Activated CD4-positive, alpha-beta T cell treated with anti-CD3 and anti-CD28 coated beads, Interleukin-2, amount 50 U/mL, for 1 hour (primary cell): ENCODE data around the gene R3HDM2.
"Not testable (repeated sequence)": the region's sequence is repeated elsewhere in the genome, so short reads cannot be mapped to it uniquely, and the experiment has no call there.

Source experiments
- DNase-seq: peaks from one replicate; pipeline ENCODE4 v3.0.0-alpha.2; 2020

R3HDM2 gene

DNA sequence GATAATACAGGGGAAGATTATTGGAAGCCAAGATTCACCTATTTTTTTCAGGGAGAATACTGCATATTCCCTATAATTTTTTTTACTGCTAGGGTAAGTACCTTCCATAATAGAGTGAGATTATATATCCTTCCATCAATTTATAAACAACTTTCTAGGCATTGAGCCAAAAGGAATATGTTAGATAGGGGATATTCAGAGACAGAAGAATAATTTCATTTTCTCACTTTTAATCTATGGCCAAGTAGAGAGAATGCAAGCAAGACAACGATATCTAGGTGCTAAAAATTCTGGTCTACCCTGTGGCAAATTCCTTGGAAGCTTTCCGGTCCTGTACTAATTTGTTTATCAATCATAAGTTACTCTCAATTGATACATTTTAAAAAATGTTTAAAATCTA, 110.2 kb downstream of the R3HDM2 start:
- DNase-seq, result no peak

DNA sequence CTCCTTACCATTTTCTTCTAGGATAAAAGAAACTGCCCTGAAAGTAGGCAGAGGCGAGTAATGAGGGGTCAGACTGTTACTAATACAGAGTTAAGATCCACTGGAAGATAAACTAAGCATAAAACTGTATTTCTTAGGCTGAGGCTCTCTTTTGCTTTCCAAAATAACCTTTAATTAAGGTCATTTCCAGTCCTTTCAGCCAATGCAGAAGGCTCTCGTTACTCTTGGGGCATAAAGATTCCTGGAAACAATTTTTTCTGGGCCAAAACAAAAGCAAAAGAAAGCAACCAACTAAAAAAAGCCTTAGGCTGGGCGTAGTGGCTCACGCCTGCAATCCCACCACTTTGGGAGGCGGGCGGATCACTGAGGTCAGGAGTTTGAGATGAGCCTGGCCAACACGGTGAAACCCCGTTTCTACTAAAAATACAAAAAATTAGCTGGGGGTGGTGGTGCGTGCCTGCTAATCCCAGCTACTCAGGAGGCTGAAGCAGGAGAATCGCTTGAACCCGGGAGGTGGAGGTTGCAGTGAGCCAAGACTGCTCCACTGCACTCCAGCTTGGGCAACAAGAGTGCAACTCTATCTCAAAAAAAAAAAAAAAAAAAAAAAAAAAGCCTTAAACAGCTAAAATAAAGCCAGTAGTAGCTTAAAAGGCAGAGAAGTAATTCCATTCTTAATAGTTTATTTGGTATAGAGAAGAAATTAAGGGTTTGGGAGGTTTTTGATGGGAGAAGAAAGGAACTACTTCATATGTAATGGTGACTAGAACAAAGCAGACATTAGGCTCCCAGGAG, 111.0 kb downstream of the R3HDM2 start:
- no peak for DNase-seq

DNA sequence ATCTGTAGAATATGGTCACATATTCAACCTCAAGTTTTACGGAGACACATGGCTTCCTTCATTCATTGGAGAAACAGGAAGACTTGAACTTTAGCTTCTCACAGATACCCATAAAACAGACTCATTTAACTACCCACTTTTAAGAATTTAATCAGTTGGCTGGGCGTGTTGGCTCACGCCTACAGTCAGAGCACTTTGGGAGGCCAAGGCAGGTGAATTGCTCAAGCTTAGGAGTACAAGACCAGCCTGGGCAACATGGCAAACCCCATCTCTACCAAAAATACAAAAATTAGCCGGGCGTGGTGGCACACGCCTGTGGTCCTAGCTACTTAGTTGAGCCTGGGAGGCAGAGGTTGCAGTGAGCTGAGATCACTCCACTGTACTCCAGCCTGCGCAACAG, 115.2 kb downstream of the R3HDM2 start:
- DNase-seq, result no peak

DNA sequence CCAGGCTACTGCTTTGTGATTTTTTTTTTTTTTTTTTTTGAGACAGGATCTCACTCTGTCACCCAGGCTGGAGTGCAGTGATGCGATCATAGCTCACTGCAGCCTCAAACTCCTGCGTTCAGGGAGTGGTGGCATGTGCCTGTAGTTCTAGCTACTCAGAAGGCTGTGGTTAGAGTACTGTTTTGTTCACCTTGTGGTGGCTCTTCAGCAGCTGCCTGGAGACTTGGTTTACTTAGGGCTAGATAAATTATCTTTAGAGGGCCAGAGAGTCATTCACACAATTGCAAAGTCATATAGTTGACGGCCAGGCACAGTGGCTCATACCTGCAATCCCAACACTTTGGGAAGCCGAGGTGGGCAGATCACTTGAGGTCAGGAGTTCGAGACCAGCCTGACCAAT, 118.6 kb downstream of the R3HDM2 start:
- DNase-seq, result not testable (repeated sequence)

DNA sequence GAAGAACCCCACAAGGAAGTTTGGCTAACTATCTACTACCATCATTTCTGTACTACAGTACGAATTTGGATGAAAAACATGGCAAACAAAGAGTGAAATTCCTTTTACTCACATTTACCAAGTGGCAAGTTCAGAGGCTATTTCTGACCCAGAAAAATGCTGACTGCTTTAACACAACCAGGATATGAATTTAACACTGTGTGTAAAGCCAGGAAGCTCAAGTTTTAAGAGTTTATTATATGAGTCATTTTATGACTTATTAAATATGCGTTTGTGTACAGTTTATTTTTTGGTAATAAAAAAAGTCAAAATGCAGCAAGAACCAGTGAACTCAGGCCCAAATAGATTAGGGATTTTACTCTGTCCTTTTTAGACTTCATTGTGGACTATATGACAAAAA, 121.4 kb downstream of the R3HDM2 start:
- no peak for DNase-seq

DNA sequence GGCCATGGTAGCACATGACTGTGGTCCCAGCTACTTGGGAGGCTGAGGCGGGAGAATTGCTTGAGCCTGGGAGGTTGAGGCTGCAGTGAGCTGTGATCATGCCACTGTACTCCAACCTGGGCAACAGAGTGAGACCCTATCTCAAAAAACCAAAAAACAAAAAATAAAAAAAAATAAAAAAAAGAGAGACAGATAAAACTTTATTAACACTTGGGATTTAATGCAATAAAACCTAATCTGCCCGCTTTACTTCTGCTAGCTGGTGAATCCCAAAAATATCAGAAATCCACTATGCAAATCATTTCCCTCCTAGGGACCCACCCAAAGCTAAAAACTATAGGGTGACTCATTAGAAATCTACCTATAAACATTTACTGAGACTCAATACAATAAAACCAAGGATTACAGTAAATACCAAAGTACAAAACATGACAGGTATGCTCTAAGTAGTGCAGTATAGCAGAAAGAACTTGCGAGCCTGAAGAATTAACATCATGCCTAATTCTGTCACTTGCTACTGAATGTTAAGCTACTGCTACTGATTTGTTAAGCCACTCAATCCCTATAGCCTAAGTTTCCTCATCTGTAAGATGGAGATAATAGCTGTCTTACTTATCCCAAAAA, 129.8 kb downstream of the R3HDM2 start:
- no peak for DNase-seq

DNA sequence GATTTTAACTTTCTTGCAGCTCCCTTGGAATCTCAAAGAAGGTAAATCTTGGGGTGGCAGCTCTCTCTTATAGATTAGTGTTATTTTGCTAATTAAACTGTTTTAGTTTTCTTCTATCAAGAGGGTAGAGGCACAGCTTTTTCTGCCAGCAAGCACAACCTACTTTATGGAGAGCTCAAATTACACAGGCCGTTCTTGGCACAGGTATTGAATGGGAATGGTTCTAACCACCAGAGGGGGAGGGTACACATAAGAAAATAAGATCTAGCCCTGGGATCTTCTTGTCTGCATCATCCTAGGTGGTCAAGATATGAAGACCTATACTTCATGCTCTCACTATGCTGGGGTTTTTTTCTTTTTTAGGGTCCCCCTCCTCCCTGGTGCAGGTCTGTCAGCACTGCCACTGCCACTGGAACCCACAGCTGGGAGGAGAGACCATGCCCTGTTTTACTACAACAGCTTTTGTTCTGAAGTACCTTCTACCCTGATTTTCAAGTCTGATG, 131.3 kb downstream of the R3HDM2 start:
- no peak for DNase-seq

DNA sequence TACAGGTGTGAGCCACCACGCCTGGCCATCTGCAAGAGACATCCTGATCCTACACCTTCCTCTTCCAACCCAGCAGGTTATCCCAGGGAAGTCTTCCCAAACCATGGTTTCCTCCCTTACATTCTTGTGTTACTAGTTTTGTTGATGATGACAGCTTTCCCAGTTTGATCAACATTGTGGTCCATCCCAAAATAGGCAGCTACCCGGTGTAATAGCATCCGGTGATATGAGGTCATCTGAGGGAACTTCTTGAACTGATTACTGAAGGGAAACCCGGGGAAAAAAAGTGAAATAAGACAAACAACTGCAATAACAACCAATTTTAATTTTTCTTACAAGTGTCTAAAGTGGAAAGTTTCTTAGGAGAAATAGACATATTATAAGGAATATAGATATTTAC, 134.6 kb downstream of the R3HDM2 start:
- DNase-seq, result no peak

DNA sequence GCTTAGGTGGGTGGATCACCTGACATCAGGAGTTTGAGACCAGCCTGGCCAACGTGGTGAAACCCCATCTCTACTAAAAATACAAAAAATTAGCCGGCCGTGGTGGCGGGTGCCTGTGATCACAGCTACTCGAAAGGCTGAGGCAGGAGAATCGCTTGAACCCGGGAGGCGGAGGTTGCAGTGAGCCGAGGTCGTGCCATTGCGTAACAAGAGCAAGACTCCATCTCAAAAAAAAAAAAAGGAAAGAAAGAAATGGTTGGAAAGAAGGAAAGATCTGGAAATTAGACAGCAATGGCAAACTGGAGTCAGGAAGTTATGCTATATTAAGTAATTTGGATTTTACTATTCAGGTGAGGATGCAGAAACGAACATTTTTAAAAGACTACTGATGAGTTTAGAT, 148.8 kb downstream of the R3HDM2 start:
- not testable (repeated sequence) for DNase-seq

DNA sequence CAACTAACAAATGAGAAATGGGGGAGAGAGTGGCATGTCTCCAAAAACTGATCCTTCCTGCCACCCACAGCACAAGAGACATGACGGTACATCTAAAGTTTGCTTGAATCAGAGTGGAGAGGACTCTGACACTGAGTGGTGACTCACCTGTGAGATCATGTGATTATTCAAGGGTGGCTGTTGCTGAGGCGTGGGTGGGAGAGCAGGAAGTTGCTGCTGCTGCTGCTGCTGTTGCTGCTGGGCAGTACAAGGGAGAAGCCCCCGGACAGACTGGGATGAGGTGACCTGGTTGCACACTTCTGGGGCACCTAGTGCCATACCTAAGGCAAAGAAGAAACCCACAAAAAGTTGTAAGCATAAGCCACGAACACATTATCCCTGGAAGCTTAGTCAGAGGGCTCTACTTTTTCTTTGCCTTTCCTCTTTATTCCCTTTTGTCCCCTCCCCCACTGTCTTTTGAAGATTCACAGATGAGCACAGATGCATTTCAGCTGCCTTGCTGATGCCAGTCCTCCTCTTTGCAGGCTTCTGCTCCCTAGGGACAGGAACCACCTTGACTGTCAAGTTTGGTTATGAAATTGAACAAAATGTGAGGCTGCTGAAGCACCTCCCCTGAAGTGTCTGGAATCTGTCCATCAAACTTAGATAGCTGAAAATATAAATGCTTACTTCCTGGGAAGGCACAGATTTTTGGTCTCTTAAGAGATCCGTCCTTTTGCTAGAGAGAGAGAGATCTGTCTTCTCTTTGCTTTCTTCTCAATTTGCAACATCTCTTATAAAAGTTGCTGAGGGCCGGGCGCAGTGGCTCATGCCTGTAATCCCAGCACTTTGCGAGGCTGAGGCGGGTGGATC, 150.4 kb downstream of the R3HDM2 start:
- peak; percentile 48 for DNase-seq

DNA sequence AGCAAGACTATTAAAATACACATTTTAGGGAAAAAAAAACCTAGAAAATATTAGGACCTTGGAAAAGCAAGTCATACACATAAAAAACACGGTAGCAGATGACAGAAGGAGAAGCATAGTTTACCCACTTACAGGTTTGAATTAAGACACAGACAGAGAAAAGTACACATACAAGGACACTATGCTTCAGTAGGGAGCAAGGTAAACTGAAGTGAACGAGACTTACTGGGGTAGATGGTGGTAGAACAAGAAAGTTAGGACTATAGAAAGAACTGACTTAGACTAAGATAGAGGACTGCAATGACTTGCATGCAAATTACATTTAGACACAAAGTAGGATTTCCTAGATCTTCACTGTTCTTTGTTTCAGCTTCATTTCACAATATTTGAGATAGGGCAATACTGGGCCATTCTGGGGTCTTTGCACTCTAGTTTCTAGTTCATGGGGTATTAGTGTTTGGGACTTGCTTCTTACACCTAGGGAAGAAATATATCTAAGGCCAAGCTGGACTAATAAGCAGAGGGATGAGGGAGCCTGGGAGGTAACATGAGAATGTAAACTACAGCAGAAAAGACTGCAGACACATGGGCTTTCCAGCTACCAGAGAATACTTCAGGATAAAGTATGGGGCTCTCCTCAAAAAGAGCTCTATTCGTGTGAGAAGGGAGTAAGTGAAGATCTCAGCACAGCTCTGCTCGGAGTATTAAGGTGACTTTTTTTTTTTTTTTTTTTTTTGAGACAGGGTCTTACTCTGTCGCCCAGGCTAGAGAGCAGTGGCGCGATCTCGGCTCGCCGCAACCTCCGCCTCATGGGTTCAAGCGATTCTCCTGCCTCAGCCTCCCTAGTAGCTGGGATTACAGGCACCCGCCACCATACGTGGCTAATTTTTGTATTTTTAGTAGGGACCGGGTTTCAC, 152.1 kb downstream of the R3HDM2 start:
- no peak for DNase-seq

DNA sequence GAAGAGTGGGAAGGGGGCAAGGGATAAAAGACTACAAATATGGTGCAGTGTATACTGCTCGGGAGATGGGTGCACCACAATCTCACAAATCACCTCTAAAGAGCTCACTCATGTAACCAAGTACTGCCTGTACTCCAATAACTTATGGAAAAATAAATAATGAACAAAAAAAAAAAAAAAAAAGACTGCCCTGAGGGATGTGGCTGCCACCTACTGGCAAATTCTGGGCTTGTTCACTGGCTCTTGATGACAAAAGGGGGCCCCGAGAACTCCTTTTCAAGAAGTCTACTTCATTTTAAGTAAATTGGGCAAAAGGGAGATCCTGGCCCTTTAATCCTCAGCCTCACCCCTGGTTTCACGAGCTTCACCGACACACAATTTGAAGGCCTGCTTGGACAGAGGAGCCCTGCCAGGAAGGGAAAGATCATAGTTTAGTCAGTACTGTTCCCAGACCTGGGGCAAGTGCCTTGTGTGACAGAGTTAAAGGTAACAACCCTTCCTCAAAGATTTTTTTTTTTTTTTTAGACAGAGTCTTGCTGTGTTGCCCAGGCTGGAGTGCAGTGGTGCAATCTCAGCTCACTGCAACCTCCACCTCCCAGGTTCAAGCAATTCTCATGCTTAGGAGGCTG, 153.8 kb downstream of the R3HDM2 start:
- no peak for DNase-seq

DNA sequence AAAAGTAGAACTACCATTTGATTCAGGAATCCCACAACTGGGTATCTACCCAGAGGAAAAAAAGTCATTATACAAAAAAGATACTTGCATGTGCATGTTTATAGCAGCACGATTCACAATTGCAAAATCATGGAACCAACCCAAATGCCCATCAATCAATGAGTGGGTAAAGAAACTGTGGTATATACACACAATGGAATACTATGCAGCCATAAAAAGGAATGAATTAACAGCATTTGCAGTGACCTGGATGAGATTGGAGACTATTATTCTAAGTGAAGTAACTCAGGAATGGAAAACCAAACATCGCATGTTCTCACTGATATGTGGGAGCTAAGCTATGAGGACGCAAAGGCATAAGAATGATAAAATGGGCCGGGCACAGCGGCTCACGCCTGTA, 154.6 kb downstream of the R3HDM2 start:
- not testable (repeated sequence) for DNase-seq

DNA sequence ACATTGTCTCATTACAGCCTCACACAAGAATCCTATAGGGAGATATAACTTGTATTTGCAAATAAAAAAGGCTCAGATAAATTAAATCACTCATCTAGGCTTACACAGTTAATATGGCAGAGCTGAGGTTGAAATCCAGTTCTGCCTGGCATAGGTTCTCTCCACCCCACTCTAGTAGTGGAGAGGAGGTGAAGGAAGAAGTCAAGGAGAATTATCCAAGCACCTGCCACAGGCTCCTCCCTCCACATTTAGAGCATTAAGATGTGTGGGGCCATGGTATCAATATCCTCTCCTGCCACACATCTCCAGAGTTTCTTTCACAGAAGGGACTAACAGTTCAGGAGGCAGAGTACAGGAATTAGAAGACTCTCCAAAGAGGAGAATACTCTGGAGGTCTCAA, 157.3 kb downstream of the R3HDM2 start:
- no peak for DNase-seq

DNA sequence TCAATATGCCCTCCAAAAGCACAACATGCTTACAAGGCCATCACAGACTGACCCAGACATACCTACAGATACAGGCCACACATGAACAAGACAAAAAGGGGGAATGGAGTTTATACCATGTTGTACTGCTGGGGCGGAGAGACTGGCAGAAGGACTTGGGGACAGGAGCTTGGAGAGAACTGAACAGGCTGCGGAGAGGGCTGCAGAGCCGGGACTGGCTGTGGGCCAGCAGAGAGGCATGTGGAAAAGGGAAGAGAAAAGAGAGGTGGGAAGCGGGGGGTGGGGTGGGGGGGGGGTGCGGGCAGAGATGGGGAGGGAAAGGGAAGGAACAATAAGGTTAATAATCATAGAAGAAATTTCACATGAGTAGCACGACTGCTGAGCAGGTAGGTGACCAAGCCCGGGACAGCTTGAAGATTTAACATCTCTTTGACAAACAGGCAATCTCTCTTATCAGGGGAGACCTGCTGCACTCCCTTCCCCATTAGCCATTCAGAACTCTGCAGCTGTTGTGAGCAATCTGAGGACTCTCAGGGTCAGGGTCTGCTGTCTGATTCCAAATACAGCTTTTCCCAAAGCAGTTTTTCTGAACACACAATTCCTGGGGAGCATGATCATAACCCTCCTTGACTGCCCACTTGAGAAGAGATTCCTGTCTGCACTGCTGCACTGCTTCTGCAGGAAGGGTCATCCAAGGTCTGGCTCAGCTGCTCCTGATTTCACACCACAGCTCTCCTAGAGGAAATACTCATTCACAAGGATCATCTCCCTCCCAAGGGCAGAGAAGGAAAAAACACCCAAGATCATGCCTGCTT, 158.3 kb downstream of the R3HDM2 start:
- no peak for DNase-seq

DNA sequence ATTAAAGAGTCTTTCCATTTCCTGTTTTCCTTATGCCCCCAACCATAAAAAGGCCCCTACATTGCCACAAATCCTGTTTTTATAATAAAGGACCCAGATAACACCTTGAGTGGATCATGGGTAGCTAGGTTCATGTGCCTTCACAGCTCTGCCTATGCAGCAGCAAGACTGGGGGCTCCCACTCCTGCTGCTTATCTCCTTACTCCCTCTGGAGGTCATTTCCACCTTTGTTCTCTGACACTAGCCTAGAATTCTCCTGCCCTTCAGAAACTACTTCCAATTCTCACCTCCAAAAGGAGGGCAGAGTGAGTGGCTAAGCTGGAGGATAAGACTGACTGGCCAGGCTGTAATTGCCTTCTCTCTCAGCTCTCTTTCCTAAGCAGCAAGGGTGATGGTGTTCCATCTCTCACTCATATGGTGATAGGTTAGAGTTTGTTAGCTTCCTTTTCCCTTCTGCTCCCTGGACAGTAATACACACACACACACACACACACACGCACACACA, 159.8 kb downstream of the R3HDM2 start:
- DNase-seq, result no peak

DNA sequence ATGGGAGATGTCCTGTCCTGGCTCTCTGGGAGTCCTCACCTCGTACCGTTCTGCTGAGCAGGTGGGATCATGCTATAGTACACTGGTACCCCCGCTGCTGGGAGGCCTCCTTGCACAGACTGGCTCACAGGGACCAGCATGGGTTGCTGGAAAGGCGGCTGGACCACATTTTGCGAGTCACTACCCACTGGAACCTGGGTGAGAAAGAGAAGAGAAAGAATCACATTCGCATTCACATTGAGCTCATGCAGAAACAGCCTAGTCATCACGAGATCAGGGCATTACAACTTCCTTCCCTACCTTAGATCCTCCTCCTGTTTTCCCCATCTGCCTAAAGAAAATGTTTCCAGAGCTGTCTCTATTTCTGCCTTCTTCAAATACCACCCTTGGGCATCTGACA, 162.6 kb downstream of the R3HDM2 start:
- no peak for DNase-seq

DNA sequence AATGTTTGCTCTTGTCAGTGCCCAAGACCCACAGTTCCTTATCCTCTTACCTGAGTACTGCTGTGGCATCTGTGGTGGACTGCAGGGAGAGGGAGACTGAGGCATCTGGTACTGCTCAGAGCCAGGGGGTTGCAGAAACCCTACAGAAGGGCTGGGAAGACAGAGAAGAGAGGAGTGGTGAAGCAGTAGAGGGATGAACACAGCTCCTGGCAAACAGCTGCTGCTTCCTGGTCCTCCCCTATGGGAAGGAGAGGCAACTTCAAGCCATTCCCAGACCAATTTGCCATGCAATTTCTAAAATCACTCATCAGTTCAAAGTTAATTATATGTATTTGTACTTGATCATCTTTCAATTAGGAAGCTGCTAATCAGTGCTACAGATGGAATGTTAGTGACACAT, 164.2 kb downstream of the R3HDM2 start:
- no peak for DNase-seq

DNA sequence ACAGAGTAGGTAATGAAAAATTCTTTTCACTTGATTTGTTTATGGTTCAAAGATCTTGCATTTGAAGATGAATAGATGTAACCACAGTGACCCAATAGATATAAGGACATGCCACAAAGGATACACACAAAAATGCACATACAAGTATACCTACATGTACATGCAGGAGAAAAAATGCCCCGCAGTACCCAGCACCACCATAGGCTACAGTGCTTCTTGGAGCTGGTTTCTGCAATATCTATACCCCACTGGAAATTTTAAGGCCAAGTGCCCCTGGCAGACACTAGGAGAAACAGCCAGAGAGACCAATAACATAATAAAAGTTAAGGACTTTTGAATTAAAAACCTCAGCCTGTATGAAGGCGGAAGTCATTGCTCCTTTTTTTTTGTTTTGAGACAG, 167.7 kb downstream of the R3HDM2 start:
- DNase-seq, result no peak

DNA sequence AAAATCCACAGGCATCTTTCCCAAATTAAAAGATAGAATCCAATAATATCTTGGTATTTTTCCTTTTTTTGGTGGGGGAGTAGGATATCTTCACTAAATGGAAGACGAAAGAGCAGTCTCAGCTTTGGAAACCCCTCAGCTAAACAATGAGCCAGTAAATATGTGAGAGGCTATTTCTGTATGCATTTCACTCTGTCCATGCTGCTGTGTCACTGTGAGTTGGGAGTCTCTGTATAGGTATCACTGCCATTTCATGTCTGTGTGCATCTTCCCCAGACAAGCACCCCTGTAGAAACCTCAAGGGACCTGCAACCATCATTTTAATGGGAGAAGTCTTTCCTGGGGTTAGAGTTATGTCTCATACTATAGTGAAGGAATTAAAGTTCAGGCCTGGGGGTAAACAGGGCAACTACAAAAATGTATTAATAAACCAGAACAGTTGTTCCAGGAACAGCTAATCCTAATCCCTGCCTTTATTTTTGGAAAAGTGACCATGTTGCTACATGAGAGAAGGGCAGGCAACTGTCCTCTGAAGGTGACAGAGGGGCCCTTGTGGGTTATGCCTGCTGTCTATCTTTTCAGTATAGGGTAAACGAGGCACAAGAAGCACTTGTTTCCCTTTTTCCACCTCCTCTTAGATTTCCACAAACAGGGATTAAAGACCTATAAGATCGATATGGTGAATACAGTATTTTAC, 168.6 kb downstream of the R3HDM2 start:
- no peak for DNase-seq
